HG03095 (cell line): ENCODE measurements around the gene RNASE11.
"Not testable (repeated sequence)": the region's sequence is repeated elsewhere in the genome, so short reads cannot be mapped to it uniquely, and the experiment has no call there.

Experiments
- ATAC-seq: cut with Tn5 transposase; IDR thresholded peaks from one replicate; pipeline ENCODE4 v1.9.1; 2021; ENCODE audit warnings: moderate library complexity; ENCODE audit not compliant: unreplicated experiment

RNASE11 gene

DNA sequence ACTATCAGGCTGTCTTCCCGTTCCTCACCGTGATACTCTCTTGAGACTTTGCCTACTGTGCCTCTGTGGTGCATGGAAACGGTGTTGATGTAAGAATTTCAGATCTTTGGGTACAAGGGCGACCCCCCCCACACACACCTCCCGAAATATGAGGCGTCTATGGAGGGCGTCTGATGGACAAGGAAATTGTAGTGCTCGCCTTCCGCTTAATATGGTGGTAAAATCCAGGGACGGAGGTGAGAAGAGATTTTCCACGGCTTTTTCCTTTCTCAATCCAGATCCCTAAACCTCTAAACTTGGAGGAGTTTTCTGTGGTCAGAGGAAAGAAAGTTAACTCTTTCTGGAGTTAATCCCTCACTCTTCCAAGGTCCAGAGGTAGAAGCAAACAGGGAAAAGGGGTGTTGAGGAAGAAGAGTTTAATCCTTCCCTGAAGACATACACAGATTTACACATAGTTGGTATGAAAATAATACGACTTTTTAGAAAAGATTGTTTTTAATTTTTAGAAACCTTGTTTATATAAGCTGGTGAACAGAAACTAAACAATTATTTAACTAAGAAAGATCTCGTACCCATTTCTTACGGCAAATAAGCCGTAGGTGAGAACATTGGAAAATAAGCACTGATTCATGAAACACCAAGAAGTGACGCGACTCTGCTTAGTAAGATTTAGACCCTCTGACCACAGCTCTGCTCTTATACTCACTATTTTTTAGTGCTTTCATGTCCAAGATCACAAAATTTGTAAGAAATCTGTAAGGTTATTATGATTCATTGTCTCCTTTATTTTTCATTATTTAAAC, 26.4 kb upstream of the RNASE11 start:
- no peak for ATAC-seq

DNA sequence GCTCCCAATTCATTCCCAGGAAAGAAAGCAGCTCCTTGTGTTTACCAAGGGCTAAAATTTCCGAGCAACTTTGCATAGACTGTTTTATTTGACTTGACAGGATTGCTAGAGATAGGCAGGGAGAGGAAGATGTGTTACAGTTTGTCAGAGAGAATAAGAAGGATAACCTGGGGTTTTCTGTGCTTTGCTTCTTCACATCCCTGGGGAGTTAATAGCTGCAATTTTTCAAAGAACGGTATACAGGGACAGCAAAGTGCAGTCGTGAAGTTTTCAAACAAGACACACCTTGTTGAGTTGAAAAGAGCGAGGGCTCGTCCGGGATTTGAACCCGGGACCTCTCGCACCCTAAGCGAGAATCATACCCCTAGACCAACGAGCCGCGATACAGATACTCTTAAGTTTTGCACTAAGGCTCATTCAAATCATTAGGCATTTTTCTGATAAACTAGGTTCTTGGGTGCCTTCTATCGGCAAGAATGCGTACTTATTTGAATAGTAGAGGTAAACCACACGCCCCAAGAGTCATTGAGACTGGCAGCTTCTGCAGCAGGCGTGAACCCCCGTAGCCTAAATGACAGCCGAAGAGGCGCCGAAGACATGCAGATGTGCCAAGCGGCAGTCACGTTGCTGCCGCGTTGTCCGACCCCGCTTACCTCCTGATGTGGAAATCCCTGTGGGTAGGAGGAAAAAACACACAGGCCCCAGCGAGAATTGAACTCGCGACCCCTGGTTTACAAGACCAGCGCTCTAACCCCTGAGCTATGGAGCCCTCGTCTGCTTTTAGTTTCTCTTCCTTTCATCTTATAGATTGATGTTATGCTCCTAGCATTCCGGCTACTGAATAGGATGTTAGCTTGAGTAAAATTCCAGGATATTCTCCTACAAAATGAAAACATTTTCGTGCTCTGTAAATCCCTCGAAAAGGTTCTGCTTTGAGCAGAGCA, 25.6 kb upstream of the RNASE11 start:
- peak; percentile 58 for ATAC-seq

DNA sequence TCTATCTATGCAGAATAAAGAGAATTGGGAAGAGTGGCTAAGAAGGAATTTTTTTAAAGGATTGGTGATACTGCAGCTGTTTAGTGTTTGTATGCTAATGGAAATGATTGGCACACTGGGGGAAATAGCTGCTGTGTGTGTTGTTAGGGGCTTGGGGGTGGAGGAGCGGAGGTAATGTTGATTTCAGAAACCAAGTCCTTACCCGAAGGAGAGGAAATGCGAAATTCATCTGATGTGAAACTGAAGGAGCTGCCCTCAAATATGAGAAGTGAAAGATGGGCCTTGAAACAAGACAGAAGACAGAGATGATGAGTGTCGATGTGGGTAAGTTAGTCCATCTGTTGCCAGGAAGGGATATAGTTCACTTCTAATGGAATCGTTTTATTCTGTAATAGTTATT, 24.6 kb upstream of the RNASE11 start:
- no peak for ATAC-seq

DNA sequence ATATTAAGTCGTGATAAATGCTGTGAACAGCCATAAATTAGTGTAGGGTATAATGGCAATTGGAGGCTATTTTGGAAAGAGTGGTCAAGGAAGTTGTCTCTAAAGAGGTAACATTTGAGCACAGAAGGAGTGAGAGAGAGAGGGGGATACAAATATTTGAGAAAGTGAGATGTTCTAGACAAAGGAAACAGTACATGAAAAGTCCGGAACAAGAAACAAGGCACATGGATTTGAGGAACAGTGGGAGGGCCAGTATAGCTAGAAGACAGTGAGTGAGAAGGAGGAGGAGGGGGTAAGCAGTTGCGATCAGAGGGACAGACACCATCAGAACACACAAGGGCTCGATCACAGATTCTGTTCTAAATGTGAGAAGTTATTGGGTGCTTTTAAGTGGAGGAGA, 23.5 kb upstream of the RNASE11 start:
- no peak for ATAC-seq

DNA sequence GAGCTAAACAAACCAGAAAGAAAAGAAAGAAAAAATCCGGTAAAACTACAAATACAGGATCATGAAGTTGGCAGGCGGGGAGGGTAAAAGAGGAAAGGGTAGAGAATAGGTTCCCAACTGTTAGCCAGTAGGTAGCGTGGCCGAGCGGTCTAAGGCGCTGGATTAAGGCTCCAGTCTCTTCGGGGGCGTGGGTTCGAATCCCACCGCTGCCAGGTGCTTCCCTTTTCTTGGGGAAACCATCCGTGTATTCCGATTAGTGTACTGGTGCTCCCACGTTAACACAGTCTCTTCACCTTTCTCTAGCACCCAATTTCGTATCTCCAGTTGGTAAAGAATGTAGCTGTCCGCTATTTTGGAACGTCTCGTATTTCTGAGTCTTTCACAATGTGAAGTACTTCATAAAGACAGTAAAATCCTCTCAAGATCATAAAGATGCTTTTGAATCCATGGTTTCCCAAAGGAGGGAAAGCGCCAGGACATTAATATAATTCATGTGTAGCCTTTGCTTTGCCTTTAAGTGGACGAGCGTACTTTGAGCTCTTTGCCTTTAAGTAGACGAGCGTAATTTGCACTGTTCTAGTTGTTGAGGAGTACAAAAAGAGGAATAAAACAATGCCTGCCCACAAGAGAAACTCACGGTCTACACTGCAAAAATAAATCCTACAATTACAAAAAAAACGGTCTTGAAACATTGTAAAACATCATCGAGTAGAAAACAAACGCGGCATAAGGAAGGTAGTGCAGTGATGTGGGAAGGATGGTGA, 22.4 kb upstream of the RNASE11 start:
- no peak for ATAC-seq

DNA sequence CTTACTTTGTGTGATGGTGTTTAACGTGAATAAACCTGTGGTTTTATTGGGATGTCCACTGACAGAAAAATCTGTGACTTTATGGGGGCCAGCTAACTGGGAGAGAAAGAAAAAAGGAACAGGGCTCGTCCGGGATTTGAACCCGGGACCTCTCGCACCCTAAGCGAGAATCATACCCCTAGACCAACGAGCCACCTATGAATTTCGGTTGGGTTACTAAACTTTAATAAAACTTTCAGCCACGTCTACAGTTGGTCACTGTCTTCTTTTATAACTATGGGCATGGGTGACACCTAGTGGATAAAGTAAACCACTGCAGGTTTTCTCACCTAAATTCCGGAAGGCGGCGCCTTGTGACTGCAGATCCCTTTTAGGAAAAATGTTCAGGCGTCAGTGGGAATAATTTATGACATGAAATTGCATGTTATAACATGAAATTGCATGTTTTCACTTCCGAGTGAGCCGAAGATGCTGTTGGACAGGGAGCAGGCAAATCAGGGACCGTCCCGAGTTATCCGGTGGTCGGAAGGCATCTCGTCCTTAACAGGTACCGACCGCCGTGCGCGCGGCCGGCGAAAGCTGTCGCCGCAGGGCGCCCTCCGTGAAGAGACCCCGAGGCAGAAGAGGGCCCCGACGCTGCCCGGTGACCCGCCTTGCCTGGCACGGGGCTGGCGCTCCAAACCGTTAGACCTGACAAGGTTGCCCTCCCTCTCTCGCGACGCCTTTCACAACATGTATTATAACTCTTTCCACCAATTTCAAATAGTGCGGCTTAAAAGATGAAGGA, 21.6 kb upstream of the RNASE11 start:
- no peak for ATAC-seq

DNA sequence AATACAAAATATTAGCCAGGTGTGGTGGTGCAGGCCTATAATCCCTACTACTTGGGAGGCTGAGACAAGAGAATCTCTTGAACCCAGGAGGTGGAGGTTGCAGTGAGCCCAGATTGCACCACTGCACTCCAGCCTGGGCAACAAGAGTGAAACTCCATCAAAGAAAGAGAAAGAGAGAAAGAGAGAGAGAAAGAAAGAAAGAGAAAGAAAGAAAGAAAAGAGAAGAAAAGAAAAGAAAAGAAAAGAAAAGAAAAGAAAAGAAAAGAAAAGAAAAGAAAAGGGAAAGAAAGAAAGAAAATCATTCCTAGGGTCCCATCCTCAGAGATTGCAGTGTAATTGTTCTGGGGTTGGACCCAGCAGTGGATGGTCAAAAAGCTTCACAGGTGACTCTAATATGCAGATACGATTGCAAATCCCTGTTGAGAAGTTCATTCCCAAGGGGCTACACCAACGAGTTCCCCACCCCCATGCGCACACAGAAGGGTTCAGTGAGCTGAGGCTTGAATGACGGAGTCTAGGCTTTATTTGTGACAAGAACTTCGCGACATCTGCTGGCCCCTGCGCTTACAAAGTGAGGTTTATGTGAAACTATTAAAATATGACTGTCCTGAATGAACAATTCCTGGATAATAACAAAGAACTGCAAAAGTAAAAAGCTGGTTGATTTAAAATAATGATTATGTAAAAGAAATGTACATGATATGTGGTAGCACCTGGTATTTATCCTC, 20.7 kb upstream of the RNASE11 start:
- no peak for ATAC-seq

DNA sequence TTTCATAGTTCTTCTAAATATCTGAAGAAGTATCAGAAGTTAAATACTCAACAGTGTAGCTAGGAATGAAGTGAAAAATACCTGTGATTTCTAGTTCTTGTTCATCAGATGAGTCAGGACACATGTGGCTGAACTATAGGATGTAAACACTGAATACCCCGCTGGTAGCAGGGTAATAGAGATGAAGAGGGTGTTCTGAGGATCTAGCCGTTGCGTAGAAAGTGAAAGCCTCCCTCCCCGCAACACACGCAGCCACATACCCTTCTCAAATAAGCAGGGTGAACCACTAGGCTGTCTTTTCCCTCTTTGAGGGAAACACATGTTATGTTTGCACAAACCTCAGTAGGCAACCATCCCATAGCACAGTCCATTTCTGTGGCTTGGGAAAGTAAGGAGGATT, 19.8 kb upstream of the RNASE11 start:
- no peak for ATAC-seq

DNA sequence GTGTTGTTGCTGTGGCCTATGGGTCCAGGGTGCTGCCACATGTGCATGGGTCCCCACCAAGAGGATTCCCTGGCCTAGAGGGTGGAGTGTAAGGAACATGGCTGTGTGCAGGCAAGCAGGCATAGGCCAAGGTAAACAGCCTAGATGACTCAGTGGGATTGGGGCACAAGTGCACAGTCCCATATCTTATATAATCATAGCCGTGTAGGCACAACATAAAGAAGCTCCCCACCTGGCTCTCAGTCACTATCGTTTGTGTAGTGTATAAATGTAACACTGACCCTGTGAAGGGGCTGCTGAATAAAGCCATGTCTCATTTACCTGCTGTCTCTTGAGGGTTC, 19.1 kb upstream of the RNASE11 start:
- ATAC-seq = no peak

DNA sequence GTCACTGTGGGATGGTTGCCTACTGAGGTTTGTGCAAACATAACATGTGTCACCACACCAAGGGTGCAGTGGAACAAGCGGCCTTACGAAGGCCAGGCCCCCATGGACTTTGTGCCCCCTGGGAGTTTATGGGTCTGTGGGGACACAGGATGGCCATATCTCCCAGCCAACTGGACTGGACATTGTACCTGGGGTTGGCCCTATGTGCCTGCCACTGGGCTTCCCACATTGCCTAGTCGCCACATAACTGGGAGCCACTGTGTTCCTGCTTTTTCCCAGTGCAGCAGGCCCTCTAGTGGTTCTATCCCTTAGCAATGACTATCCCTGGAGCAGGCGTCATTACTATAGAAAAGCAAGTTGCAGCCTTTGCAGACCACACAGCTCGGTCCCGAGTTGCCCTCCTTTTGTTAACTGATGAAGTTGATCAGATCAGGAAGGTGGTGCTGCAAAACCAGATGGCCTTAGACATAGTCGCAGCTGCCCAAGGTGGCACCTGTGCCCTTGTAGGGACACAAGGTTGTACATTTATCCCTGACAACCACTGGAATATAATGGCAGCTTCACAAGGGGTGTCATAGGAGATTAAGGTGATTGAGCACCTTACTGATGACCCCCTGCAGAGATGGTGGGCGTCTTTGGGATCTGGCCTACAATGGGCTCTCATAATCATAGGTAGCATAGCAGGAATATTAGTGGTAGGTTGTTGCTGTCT, 18.5 kb upstream of the RNASE11 start:
- ATAC-seq = no peak

DNA sequence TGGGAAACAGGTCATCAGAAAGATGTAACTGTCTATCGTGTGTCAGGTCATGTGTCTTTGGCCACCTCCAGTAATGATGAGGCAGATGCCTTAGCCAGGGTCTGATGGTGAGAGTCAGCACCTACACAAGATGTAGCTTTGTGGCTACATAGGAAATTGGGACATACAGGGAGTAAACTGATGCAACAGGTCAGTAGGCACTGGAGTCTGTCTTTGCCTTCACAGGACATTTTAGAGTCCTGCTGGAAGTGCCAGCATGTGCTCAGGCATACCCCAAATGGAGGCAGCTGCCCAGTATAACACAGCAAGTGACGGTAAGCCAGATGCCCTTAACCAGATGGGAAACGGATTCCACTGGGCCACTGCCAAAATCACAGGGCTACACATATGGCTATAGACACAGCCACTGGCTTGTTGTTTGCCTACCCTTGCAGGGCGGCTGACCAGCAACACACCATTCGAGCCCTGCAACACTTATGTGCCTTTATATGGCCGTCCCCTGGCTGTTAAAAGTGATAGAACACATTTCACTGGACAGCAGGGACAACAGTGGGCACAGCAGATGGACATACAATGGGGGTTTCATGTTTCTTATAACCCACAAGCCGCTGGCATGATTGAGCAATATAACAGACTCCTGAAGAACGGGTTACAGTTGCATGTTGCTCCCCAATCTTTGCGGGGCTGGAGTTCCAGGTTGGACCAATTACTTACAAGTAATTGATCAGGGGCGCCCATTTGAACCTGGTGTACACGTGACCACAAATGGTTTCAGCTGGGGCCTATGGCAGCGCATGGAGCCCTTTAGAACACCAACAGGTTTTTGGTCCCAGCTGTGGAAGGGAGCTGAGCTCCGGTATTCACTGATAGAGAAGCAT, 16.3 kb upstream of the RNASE11 start:
- ATAC-seq = no peak

DNA sequence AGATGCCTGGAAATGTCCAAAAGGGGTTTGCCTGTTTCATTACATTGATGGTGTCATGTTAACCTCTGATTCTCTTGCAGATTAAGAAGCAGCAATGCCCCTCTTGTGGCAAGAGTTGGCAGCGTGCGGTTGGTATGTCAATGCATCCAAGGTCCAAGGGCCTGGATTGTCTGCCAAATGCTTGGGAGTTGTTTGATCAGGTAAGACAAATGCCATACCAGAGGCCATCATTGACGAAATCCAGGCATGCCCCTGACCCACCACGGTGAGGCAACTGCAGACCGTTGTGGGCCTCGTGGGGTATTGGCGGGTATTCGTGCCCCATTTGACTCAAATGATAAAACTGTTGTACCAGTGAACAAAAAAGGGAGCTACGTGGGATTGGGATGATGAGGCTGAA, 14.8 kb upstream of the RNASE11 start:
- ATAC-seq = no peak

DNA sequence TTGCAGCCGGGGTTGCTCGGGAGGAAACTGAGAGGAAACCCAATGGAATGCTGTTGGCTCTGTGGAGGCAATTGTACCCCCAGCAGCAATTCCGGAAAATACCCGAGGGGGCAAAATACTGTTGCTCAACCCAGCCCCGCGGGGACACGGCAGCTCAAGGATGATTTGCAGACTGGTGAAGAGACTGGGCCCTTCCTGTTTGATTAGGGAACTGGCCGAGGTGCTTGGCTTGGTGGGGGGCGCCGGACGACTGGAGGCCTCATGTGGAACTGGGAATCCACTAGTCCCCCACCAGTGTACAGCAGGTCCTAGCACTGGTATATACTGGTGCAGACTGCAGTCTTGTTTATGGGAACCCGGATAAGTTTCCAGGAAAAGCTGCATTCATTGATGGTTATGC, 13.7 kb upstream of the RNASE11 start:
- no peak for ATAC-seq

DNA sequence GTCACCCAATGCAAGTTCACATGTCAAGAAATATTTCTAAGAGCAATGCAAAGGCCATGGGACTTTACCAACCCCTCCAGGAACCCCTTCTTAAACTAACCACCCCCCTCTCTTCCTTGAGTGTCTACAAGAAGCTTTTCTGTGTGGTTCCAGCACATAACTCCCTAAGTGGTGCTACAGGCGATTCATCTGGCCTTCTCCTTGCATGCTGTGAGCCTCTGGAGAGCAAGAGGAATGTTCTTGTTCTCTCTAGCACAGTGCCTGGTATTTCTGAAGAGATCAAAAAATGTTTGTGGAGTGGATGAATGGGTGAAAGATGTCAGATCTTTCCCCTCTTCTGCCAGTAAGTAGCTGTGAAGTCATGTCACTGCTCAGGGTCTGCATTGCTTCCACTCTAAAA, 9.3 kb upstream of the RNASE11 start:
- ATAC-seq = no peak

DNA sequence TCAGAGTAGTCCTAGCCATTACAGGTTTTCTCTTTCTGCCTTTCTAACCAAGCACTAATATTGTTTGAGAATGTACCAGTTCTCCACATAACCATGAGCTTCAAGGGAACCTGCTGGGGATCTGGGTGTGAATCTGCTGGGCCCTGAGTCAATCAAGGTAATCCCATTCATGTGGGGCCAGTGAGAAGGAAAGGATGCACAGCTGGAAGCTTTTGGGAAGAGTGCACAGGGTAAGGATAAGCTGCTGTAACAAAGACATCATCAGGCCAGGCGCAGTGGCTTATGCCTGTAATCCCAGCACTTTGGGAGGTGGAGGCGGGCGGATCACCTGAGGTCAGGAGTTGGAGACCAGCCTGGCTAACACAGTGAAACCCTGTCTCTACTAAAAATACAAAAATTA, 7.9 kb upstream of the RNASE11 start:
- ATAC-seq = not testable (repeated sequence)

DNA sequence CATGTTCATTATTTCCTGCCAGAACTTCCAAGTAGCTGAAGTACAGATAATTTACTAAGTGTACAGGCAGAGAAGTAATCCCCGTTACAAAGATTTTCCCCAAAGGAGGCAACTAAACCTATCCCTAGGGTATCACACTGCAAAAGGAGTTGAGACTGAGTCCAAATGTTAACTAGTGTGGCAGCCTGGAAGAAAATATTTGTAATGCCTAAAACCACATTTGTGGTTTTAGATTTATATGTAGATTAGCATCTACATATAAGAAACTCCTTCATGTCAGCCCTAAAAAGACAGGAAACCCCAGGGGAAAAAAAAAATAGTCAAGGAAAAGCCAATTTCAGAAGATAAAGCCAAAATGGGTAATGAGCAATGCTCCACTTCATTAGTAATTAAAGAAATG, 4.8 kb upstream of the RNASE11 start:
- ATAC-seq = no peak

DNA sequence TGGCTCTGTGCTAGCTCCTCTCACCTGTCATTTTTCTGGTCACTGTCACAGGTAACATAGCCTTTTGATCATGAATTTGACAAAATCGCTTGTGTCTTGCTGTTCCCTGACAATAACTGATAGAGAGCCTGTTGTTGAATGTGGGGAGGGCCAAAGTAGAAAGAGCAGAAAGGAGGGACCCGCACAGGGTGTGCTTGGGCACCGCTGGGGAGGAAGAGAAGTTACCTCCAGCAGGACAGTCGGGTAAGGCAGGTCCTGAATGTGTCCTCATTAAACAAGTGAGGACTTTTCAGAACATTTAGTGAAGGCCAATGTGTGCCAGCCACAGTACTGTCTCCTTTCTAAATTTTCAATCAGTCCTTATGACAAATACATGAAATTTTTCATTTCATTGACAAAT, 3.4 kb upstream of the RNASE11 start, which contains the start of gene RNASE12:
Gene RNASE12 (minus strand): TSS at position 142 of the 400 bp plus-strand sequence. CDS start 653 bp downstream, outside the sequence.
- no peak for ATAC-seq

DNA sequence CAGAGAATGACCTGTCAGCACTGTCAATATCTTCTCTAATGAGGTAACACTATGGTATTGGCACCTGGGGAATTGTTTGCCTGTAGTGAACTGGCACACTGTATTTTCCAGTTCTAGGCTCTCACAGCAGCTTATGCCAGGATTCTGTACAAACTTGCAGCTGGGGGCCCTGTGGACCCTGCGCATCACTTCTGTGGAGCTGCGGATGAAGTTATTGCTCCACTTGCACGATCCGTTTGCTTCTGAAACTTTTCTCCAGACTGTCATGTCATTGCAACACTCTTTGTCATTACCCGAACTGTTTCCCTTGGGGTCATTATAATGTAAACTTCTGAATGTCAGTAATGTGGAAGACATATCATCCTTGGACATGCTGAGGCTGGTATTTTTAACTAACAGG, 3.9 kb downstream of the RNASE11 start:
- ATAC-seq = no peak
